SIG-M5 (cell line): ENCODE measurements around the gene ANKRD34B.
A peak's percentile ranks its signal among the peaks of the same experiment; 100 is the strongest.
"Not testable (repeated sequence)": the region's sequence is repeated elsewhere in the genome, so short reads cannot be mapped to it uniquely, and the experiment has no call there.

Experiments
- DNase-seq: peaks from one replicate; lab custom pipeline; 2025; lab: John Stamatoyannopoulos, UW

Gene ANKRD34B

DNA sequence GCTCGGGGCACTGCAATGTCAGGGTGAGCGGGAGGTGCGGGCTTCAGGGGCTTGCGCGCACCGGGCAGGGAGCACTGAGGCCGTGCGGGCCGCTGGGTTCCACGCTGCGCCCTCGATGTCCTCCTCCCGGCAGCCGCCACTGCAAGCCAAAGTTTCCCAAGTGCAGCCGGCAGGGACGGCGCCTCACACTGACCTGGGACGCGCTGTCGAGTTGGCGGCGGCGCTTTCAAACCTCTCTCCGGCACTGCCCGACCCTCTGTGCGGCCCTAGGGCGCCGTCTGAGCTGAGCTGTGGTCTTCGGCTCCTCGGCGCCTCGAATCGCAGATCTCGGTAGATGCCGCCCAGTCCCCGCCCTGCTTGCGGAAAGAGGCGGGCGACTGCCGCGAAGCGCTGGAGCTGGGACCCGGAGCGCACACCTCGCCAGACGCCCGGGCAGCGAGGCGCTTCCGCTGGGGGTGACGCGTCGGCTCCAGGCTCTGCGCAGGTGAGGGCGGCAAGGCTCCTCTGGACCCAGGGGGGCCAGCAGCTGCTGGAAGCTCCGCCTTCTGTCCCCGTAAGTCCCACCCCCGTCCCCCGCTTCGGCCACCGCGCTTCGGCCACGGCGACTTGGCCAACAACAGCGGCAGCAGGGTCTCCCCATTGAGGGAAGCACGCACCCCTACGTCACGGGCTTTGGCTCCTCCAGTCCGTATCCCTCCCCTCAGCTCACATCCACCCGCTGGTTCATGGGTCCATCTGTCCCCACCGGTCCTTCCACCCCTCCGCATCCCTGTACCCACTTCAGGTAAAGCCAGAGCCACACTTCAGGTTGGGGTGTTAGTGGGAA is at the start of gene ANKRD34B:
ANKRD34B (minus strand) TSS at position 320 of the 826 bp plus-strand sequence. CDS start 10,261 bp downstream, outside the sequence.
- DNase-seq = no peak

DNA sequence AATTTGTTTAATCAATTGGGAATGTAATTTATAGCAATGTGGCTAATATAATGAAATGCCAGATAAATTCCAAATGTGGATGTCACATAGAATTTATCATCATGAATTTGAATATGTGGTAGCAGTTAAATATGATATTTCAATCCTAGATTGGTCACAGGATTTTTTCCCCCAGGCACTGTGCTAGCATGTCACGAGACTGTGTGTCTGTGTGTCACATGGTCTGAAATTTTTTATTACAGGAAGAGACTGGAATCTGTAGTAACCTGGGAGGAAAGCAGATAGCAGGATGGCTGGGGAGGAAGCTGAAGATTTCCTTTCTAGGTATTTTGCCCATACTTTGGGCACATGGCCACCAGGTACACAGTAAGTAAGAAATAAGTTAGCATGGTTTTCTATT is 49.0 kb upstream of the ANKRD34B start:
- no peak for DNase-seq

DNA sequence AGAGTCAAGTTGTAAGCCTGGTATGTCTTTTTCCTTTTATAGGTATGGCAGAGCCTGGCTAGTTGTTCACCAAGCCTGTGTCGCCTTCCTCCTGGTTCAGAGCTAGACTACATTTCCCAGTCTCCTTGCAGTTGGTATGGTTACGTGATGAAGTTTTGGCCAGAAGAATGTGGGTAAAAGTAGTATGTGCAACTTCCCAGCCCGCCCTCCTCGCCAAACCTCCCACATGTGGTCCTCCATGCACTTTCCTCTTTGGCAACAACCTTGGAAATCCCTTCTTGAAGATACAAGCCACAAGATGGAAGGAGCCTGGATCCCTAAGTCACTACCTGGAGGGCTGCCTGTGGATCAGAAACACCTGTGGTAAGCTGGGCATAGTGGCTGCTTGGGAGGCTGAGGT is 48.4 kb upstream of the ANKRD34B start:
- DNase-seq = no peak

DNA sequence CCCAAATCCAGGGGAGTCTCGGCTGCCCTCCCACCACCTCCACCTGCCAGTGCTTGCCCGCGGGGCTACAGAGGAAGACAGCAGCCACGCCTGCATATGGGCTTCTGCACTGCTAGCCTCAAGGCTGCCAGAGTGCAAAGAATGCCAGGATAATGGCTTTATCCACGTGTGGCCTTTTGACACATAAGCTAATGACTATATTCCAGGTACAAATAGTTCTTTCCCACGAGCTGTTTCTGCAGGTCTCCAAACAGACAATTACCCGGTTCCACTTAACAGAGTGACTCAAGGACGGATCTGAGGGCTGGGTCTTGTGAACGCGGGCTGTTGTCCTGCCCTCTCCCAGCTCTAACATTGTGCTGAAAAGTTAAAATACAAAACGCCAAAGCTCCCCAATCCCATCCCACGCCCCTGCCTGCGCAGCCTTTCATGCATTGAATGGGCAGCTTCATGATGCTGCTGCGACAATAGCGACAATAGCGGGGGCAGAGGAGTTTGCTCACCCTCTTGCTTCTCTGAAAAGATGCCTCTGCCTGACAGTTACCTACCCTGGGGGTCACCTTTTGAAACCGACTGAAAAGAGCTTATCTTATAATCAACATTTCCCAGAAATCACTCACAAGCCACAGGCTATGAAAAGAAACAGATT is 45.3 kb upstream of the ANKRD34B start:
- no peak for DNase-seq

DNA sequence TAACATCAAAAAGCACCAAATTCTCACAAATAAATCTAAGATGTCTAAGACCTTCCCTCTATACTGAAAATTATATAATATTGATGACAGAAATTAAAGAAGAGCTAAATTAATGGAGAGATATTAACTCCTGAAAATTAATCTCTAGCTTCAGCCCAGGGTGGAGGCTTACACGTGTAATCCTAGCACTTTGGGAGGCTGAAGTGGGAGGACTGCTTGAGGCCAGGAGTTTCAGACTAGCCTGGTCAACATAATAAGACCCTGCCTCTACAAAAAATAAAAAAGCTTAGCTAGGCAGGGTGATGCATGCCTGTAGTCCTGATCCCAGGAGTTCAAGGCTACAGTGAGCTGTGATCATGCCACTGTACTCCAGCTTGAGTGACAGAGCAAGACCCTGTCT is 39.6 kb upstream of the ANKRD34B start:
- DNase-seq = no peak

DNA sequence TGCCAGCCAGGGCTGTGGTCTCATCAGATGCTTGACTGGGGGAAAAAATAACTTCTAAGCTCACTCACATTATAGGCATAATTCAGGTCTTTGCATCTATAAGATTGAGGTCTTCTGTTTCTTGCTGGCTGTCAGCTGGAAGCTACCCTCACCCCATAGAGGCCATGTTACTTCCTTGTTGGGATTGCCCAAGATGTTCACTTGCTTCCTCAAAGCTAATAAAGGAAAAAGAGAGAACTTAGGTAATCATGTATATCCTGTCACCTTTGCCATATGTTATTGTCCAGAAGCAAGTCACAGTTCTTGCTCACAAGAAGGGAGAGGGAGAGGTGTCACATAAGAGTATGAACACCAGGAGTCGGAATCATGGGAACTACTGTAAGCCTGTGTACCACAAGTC is 38.7 kb upstream of the ANKRD34B start:
- peak; percentile 93 for DNase-seq

DNA sequence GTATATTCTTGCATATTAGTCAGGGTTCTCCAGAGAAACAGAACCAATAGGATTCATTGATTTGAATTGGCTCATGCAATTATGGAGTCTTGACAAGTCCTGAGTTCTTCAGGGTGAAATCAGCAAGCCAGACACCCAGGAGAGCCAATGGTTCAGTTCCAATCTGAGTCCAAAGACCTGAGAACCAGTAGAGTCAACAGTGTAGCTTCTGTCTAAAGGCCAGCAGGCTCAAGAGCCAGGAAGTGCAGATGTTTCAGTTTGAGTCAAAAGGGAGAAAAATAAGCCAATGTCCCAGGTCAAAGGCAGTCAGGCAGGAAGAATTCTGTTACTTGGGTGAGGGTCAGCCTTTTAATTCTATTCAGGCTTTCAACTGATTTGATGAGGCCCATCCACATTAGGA is 37.8 kb upstream of the ANKRD34B start:
- no peak for DNase-seq

DNA sequence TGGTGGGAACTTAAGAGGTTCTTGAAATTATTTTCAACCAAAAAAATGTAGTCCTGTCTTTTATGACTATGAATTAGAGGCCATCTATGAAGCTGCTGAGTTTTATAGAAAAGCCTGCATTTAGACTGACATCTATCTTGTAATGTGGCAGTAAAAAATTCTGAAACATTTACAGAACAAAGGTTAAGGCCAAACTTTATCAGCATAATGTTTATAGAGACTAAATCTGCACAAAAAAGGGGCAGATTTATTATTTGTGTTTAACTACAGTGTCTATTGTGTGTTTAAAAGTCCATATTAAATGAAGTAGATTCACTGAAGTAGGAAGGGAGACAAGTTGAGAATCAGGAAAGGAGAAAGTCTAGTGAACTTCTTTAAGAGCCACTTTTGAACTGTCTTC is 37.3 kb upstream of the ANKRD34B start:
- DNase-seq = no peak

DNA sequence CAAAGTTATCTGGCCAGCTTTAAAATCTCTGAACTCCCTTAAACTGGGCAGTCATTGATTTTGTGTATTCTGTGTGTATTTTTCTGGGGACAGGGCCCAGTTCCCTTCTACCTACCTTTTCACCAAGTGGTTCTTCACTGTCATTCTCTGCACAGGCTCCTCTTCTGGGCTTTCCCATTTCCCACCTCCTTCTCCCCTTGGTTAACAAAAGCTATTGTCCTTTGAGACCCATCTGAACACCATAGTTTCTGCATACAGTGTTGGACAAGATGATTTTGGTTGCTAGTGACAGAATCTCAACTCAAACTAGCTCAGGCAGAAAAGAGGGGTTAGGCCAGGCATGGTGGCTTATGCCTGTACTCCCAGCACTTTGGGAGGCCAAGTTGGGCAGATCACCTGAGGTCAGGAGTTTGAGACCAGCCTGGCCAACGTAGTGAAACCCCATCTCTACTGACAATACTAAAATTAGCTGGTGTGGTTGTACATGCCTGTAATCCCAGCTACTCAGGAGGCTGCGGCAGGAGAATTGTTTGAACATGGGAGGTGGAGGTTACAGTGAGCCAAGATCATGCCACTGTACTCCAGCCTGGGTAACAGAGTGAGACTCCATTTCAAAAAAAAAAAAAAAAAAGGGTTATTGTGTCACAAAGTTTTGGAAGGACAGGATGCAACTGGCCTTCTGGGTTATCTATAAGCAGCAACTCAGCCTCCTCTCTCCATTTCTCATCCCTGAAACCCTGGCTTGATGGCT is 31.0 kb upstream of the ANKRD34B start:
- no peak for DNase-seq

DNA sequence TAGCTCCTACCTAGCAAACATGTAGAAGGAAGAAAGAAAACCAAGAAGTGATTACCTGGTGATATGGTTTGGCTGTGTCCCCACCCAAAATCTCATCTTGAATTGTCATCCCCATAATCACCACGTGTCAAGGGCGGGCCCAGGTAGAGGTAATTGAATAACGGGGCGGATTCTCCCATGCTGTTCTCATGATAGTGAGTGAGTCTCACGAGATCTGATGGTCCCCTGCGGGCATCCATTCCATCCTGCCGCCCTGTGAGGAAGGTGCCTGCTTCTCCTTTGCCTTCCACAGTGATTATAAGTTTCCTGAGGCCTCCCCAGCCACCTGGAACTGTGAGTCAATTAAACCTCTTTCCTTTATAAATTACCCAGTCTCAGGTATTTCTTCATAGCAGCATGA is 27.4 kb upstream of the ANKRD34B start:
- DNase-seq = no peak

DNA sequence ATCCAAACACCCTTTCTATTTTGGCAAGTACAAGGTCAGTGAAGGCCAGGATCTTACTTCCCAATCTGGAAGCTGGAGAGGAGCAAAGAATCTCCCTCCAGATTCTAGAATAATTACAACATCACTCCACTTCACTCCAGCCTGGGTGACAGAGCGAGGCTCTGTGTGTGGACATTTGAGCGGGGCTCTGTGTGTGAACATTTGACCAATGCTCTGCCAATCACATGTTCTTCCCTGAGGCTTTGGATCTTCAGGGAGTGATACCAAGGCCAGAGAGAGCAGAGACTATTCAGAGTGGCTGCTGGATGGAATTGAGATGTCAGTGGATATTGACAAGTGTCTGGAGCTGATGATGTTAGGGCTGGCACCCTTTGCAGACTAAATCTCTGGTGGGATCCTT is 24.7 kb upstream of the ANKRD34B start:
- DNase-seq = no peak

DNA sequence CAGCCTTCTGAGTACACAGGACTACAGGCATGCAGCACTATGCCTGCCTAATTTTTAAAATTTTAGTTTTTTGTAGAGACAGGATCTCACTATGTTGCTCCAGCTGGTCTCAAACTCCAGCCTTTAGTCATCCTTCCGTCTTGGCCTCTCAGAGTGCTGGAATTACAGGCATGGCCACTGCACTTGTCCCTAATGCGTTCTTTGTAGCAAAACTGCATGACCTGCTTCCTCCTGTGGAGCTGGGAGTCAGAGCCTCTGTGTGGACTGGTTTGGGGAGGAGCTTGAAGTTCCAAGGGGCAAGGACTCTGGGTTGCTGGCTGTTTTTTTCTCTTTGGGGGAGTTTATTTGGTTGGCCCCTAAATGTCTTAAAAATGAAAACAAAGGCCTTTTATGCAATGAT is 22.7 kb upstream of the ANKRD34B start:
- no peak for DNase-seq

DNA sequence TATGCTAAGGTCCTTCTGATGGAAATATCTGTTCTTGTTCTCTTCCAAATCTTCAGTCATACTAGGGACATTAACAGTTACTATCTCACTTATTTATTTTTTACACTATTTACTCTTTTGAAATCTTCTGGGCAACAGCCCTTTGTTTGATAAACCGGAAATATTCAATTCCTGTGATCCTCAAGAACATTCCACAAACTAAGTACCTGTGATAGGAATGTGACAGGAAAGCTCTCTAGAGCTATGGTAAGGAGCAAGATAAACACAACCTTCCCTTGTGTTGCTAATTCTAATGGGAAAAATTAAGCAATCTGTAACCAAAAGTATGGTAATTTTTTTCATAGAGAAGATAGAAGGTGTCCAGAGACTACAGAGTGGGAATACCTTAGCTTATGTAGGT is 22.0 kb upstream of the ANKRD34B start:
- no peak for DNase-seq

DNA sequence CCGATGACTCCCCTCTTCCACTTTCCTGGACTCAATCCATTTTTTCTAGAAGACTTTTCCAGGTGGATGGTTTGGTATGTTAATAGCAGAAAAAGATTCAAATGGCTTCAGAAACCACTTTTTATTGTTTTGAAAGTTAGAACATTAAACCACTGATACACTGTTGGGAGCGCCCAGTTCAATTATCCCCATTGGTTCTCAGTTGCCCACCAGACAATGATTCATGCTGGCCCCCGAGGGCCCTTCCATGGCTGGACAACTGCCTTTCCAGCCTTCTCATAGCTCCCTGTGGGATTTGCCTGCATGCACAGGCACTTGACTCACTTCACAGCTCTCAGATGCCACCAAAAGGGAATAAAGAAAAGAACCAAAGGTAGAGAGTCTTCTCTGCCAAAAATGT is 21.3 kb upstream of the ANKRD34B start:
- DNase-seq = no peak

DNA sequence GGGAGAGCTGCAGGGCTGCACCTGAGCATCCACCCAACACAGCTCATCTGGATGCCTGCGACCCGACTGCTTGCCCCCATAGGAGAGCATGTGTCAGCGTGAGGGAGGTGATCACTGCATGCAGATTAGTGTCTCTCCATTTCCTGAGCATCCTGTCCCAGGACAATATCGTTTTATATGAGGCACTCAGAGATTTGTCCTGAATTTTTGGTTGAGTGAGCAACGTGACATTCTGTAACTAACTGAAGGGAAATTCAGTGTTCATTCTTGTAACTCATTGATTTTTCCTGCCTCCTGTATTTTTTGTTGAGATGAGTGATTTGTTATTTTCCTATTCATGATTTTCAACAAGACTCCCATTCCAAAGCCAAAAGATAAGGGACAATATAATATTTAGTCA is 20.7 kb upstream of the ANKRD34B start:
- DNase-seq = no peak

DNA sequence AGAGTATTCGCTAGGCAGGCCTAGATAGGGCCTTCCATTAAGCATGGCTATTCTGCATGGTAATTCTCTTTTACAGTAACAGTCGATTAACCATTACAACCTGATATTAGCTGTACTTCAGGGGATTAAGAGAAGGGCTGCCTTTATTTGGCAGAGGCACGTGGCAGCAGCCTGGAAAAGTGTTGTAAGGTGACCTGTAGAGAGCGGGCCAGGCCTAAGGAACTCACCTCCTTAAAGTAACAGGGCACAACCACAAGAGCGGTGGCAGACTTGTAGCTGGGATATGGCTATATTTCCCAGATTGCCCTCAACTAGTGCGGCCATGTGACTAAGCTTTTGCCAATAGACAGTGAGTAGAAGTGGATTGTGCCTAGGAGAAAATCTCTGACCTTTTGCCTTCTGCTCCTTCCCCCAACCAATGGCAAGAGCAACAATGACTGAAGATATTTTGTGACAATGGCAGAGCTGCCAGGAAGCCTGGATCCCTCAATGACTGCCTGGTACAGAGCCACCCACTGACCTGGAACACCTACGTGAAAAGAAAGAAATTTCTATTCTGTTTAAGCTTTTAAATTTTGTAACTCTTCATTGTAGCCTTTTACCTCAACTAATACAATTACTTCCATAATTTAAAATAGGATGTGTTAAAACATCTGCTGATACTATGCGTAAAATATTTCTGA is 18.9 kb upstream of the ANKRD34B start:
- DNase-seq = no peak

DNA sequence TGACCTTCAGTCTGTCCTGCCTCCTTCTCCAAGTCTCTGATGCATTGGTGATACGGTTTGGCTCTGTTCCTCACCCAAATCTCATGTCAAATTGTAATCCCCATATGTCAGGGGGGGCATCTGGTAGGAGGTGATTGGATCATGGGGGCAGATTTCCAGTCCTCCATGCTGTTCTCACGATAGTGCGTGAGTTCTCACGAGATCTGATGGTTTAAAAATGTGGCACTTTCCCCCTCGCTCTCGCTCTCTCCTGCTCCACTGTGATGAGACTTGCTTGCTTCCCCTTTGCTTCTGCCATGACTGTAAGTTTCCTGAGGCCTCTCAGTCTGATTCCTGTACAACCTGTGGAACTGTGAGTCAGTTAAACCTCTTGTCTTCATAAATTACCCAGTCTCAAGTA is 14.7 kb upstream of the ANKRD34B start:
- no peak for DNase-seq

DNA sequence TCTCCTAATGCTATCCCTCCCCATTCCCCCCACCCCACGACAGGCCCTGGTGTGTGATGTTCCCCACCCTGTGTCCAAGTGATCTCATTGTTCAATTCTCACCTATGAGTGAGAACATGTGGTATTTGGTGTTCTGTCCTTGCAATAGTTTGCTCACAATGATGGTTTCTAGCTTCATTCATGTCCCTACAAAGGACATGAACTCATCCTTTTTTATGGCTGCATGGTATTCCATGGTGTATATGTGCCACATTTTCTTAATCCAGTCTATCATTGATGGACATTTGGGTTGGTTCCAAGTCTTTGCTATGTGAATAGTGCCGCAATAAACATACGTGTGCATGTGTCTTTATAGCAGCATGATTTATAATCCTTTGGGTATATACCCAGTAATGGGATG is 10.2 kb upstream of the ANKRD34B start:
- not testable (repeated sequence) for DNase-seq

DNA sequence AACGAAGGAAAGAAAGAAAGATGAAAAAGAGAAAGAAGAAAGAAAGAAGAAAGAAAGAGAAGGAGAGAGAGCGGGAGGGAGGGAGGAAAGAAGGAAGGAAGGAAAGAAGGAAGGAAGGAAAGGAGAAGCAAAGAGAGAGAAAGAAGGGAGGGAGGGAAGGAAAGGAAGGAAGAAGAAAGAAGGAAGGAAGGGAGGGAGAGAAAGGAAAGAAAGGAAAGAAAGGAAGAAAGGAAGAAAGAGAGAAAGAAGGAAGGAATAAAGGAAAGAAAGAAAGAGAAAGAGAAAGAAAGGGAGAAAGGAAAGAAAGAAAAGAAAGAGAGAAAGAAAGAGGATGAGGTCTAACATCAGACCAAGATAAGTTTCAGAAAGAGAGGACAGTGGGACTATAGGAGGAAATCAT is 9.0 kb upstream of the ANKRD34B start:
- DNase-seq = no peak

DNA sequence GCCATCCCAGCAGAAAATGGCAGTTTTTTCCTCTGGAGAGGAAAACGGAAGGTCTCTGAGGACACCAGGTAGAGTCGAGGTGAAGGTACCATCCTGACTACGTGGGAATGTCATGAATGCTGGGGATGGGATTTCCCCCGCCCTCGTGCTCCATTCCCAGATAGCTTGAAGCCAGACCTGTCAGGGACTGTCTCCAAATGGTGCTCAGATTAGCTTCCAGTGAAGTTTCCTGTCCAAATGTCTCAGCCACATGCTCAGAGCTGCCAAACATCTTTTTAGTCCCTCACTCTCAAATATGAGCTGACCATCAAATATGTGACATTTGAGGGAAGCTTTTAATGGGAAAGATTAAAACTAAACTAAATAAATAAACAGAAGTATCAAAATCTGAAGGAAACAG is 7.6 kb upstream of the ANKRD34B start:
- DNase-seq = no peak

DNA sequence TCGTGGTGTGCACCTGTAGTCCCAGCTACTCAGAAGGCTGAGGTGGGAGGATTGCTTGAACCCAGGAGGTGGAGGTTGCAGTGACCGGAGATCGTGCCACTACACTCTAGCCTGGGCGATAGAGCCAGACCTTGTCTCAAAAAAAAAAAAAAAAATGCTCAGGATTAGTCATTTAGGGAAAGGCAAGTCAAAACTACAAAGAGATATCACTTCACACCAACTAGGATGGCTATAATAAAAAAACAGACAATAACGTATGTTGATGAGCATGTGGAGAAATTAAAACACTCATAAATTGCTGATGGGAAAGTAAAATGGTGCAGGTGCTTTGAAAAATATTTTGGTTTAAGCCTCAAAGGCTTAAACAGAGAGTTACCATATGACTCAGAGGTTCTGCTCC is 6.3 kb upstream of the ANKRD34B start:
- no peak for DNase-seq

DNA sequence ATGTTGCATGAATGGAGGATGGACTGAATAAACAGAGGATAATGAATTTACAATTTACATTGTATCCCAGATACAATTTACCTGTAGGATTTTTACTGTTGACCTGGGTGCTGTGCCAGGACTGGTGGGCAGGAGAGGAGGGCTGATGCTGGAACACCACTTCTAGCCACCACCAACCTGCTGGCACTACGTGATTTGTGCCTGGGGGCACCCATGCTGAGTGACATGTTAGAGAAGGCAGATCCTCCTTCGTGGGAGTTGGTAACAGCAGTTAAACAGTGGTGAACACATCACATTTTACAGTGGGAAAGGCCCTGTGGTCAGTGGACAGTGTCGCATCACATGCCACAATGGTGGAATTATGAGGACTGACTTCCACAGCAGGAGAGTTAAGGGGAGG is 3.0 kb upstream of the ANKRD34B start:
- DNase-seq = no peak
